ENCODE measurements around the gene ABCB11. TPM values are rescaled to one million over a fixed set of nuclear protein-coding genes. Genes with fewer than 3 reads are reported as not detected.
"Not testable (repeated sequence)": the region's sequence is repeated elsewhere in the genome, so short reads cannot be mapped to it uniquely, and the experiment has no call there.

ABCB11 gene
- total and polyA plus RNA-seq, 5 donors, result 0.07 to 0.47 (median 0.20) TPM

DNA sequence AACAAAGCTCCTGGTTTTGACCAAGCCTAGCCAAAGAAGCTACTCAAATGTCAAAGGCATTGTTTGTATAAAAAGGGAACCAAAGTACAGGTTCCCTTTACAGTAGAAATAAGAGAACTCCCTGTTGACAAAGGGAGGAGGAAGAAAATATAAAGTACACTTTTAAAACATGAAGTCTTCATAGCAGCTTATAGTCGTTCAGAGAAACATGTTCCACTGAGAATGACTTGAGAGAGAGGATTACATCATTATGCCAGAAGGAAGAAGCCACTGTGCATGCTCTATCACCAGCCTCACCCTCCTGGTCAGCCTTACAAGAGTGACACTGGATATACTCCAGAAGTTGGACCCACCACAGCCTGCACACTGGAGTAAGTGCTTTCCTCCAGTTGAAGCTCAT, 35.8 kb upstream of the ABCB11 start:
- DNase-seq (no peak), ATAC-seq (peak in 1 of 2 donors; percentile 22)
- Histone ChIP-seq H3K9me3 (ENCODE audit: control insufficient read depth, low read length) (no peaks in the 10 kb centered on the region), H3K27ac (ENCODE audit: low read length) (no peak overlapping the region), H3K27me3 (ENCODE audit: control insufficient read depth, insufficient read depth) (no peaks in the 10 kb centered on the region), H3K4me3 (ENCODE audit: low read length) (no peak overlapping the region), H3K4me1 (ENCODE audit: control insufficient read depth, insufficient read depth, low read length) (peaks cover 2% of the 10 kb centered on the region)
- intact Hi-C loops (cut with DNase I), result no loop called here
- WGBS, result 41% methylated on average over 1 of the region's 1 CpG

DNA sequence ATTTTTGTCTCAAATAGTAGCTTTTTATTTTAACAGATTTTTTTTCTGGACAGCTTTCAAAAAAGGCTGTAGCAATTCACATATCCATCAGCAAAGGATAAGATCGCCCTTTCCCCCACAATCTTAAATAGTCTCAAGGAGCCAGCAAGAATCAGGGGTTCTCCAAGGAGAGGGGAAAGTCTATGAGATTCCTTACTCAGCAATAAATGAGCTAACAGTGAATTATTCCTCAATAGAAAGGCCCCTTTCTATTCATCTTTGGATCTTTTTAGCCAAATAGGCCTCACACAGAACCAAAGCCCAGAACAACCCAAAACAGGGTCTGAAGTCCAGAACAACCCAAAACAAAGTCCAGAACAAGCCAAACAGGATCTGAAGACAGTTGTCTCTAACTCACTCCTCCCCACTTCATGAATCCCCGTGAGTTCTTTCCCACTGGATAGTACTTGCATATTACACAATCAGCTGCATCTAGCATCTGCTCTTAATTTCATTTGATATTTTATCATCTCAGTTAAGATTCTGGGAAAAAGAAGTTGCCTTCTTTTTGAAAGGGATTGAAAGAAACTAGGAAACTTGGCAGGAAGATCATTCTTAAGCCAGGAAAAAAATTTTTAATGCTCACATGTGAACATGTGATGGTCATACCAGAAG, 34.9 kb upstream of the ABCB11 start:
- WGBS, result 65% methylated on average over 2 of the region's 2 CpGs
- Histone ChIP-seq H3K4me3 (ENCODE audit: low read length) (no peak overlapping the region), H3K27me3 (ENCODE audit: control insufficient read depth, insufficient read depth) (no peaks in the 10 kb centered on the region), H3K9me3 (ENCODE audit: control insufficient read depth, low read length) (no peaks in the 10 kb centered on the region), H3K4me1 (ENCODE audit: control insufficient read depth, insufficient read depth, low read length) (no peaks in the 10 kb centered on the region), H3K27ac (ENCODE audit: low read length) (no peak overlapping the region)
- intact Hi-C loops (cut with DNase I), result no loop called here
- DNase-seq, result no peak
- ATAC-seq, result no peak

DNA sequence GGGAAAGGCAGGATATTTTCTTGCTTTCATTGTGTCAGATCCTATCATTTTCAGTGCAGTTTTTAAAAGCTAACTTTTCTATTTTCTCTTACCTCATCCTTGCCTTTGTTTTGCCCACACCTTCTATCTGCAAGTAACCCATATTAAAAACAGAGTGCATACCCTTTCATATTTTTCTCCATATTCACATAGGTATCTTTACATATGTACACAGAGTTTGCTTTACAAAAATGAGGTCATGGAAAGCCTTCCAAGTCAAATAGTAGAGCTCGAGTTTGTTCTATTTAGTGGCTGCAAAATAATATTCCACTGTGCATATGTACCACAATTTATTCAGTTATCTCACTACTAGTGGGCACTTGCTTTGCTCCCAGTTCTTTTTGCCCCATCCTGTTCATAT, 34.3 kb upstream of the ABCB11 start:
- intact Hi-C loops (cut with DNase I), result no loop called here
- ATAC-seq, result no peak
- WGBS, result 45% methylated on average over 1 of the region's 1 CpG

DNA sequence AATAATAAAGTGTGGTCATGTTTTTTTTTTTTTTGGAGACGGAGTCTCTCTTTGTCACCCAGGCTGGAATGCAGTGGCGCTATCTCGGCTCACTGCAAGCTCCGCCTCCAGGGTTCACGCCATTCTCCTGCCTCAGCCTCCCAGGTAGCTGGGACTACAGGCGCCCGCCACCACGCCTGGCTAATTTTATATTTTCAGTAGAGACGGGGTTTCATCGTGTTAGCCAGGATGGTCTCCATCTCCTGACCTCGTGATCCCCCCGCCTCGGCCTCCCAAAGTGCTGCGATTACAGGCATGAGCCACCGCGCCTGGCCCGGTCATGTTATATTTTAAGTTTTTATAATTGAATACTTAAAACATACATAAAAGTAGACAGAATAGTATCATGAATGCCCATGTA, 33.1 kb upstream of the ABCB11 start:
- H3K27me3 ChIP-seq (ENCODE audit: control insufficient read depth, insufficient read depth); H3K4me3 ChIP-seq (ENCODE audit: low read length); DNase-seq; intact Hi-C loops (cut with DNase I); H3K9me3 ChIP-seq (ENCODE audit: control insufficient read depth, low read length); H3K4me1 ChIP-seq (ENCODE audit: control insufficient read depth, insufficient read depth, low read length); ATAC-seq; H3K27ac ChIP-seq (ENCODE audit: low read length): not testable (repeated sequence)
- 96% methylated on average over 17 of the region's 17 CpGs for WGBS

More for the DNA sequence above, 34.3 kb upstream of the ABCB11 start:
- H3K4me3 ChIP-seq (ENCODE audit: low read length), result no peak overlapping the region
- DNase-seq, result no peak
- no peaks in the 10 kb centered on the region for H3K4me1 ChIP-seq (ENCODE audit: control insufficient read depth, insufficient read depth, low read length)
- no peak overlapping the region for H3K27ac ChIP-seq (ENCODE audit: low read length)
- H3K9me3 ChIP-seq (ENCODE audit: control insufficient read depth, low read length), result no peaks in the 10 kb centered on the region
- no peaks in the 10 kb centered on the region for H3K27me3 ChIP-seq (ENCODE audit: control insufficient read depth, insufficient read depth)

DNA sequence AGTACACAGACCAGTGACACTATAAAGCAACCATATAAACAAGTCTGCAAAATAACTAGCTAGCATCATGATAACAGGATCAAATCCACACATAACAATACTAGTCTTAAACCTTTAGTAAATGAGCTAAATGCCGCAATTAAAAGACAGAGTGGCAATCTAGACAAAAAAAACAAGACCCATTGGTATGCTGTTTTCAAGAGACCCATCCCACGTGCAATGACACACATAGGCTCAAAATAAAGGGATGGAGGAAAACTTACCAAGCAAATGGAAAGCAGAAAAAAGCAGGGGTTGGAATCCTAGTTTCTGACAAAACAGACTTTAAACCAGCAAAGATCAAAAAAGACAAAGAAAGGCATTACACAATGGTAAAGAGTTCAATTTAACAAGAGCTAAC, 23.5 kb upstream of the ABCB11 start:
- H3K4me1 ChIP-seq (ENCODE audit: control insufficient read depth, insufficient read depth, low read length); intact Hi-C loops (cut with DNase I); H3K4me3 ChIP-seq (ENCODE audit: low read length); DNase-seq; H3K27me3 ChIP-seq (ENCODE audit: control insufficient read depth, insufficient read depth); H3K9me3 ChIP-seq (ENCODE audit: control insufficient read depth, low read length); ATAC-seq; H3K27ac ChIP-seq (ENCODE audit: low read length): not testable (repeated sequence)
- WGBS, result 86% methylated on average over 2 of the region's 2 CpGs

DNA sequence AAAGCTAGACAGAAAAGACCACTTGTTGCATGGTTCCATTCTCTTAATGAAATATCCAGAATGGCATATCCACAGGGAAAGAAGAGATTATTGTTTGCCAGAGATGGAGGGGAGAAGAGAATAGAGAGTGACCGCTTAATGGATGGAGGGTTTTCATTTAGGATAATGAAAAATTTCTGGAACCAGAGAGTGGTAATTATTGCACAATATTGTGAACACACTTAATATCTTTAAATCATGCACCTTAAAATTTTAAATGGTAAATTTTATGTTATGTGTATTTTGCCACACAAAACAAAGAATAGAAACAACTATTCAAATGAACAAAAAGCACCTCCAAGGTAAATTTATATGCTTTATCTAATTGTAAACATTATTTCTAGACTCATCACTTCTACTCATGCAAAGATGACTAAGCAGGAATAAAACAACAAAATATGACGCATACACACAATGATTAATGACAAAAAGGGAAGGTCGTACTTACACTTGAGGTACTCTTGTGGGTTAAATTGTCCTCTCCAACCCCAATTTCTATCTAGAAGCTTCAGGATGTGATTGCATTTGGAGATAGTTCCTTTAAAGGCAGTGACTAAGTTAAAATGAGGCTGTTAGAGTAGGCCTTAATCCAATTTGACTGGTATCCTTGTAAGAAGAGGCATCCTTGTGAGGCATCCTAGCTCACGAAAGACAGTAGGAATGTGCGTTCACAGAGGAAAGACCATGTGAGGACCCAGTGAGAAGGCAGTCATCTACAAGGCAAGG, 19.5 kb upstream of the ABCB11 start:
- Histone ChIP-seq H3K27me3 (ENCODE audit: control insufficient read depth, insufficient read depth) (no peaks in the 10 kb centered on the region), H3K9me3 (ENCODE audit: control insufficient read depth, low read length) (no peaks in the 10 kb centered on the region), H3K4me3 (ENCODE audit: low read length) (no peak overlapping the region), H3K4me1 (ENCODE audit: control insufficient read depth, insufficient read depth, low read length) (no peaks in the 10 kb centered on the region), H3K27ac (ENCODE audit: low read length) (no peak overlapping the region)
- 88% methylated on average over 5 of the region's 5 CpGs for WGBS
- intact Hi-C loops (cut with DNase I), result no loop called here
- no peak for ATAC-seq
- no peak for DNase-seq

DNA sequence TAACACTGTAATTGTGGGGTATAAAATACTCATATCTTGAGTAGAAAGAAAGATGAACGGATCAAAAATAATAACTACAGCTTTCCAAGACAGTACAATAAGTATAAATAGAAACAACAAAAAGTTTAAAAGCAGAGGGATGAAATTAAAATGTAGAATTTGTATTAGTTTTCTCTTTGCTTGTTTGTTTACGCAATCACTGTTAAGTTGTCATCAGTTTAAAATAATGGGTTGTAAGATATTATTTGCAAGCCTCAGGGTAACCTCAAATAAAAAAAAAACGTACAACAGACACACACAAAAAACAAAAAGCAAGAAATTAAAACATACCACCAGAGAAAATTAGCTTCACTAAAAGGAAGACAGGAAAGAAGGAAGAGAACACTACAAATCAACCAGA, 18.0 kb upstream of the ABCB11 start:
- ATAC-seq (no peak), DNase-seq (no peak)
- Histone ChIP-seq H3K4me3 (ENCODE audit: low read length) (no peak overlapping the region), H3K27me3 (ENCODE audit: control insufficient read depth, insufficient read depth) (no peaks in the 10 kb centered on the region), H3K27ac (ENCODE audit: low read length) (no peak overlapping the region), H3K9me3 (ENCODE audit: control insufficient read depth, low read length) (no peaks in the 10 kb centered on the region), H3K4me1 (ENCODE audit: control insufficient read depth, insufficient read depth, low read length) (no peaks in the 10 kb centered on the region)
- intact Hi-C loops (cut with DNase I), result no loop called here
- WGBS, result 76% methylated on average over 3 of the region's 3 CpGs

DNA sequence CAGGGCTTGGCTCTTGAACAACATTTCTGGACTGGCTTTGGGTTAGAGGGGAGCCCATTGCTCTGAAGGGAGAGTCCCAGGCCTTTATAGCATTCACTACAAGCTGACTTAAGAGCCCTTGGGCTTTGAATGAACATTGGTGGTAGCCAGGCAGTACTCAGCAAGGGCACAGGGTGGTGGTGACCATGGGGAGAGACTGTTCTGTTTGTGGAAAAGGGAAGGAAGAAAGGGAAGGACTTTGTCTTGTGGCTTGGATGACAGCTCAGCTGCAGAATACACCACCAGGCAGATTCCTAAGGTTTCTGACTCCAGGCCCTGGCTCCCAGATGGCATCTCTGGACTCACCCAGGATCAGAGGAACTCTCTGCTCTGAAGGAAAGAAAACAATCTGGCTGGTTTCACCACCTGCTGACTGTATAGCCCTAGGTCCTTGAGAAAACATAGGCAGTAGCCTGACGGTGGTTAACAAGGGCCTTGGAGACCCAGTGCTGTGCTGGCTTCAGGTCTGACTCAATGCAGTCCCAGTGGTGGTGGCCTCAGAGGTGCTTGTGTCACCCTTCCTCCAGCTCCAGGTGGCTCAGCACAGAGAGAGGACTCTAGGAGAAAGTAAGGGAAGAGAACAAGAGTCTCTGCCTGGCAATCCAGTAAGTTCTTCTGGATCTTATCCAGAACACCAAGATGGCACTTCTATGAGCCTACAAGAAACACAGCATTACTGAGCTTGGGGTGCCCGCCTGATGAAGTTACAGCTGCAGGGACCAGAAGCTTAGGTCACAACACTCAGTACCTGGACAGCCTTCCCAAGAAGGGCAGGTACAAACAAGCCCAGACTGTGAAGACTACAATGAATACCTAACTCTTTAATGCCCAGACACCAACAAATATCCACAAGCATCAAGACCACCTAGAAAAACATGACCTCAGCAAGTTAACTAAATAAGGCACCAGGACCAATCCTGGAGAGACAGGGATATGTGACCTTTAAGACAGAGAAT, 16.4 kb upstream of the ABCB11 start:
- intact Hi-C loops (cut with DNase I), result no loop called here
- WGBS, result 80% methylated on average over 2 of the region's 2 CpGs
- no peak overlapping the region for H3K27ac ChIP-seq (ENCODE audit: low read length)
- H3K27me3 ChIP-seq (ENCODE audit: control insufficient read depth, insufficient read depth), result no peaks in the 10 kb centered on the region
- H3K4me3 ChIP-seq (ENCODE audit: low read length), result no peak overlapping the region
- H3K9me3 ChIP-seq (ENCODE audit: control insufficient read depth, low read length), result no peaks in the 10 kb centered on the region
- DNase-seq (no peak), ATAC-seq (no peak)
- no peaks in the 10 kb centered on the region for H3K4me1 ChIP-seq (ENCODE audit: control insufficient read depth, insufficient read depth, low read length)

DNA sequence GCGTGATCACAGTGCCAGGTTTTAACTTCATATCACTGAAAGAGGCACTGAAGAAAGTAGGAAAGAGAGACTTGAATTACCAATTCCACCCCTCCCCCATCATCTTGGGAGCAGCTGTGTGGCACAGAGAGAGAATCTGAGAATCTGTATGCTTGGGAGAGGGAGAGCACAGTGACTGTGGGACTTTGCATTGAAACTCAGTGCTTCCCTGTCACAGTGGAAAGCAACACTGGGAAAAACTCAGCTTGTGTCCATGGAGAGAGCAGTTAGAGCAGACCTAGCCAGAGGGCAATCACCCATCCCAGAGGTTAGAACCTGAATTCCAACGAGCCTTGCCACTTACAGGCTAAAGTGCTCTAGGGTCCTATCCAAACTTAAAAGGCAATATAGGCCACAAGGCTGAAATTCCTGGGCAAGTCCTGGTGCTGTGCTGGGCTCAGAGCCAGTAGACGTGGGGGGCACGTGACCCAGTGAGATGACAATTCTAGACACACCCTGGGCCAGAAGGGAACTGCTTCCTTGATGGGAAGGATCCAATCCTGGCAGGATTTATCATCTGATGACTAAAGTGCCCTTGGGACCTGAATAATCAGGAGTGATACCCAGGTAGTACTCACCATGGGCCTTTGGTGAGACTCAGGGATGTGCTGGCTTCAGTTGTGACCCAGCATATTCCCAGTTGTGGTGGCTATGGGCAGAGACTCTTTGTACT, 15.5 kb upstream of the ABCB11 start:
- Histone ChIP-seq H3K9me3 (ENCODE audit: control insufficient read depth, low read length) (no peaks in the 10 kb centered on the region), H3K4me1 (ENCODE audit: control insufficient read depth, insufficient read depth, low read length) (no peaks in the 10 kb centered on the region), H3K27ac (ENCODE audit: low read length) (no peak overlapping the region), H3K27me3 (ENCODE audit: control insufficient read depth, insufficient read depth) (no peaks in the 10 kb centered on the region), H3K4me3 (ENCODE audit: low read length) (no peak overlapping the region)
- ATAC-seq, result no peak
- DNase-seq, result no peak
- 62% methylated on average over 4 of the region's 4 CpGs for WGBS
- intact Hi-C loops (cut with DNase I), result no loop called here

DNA sequence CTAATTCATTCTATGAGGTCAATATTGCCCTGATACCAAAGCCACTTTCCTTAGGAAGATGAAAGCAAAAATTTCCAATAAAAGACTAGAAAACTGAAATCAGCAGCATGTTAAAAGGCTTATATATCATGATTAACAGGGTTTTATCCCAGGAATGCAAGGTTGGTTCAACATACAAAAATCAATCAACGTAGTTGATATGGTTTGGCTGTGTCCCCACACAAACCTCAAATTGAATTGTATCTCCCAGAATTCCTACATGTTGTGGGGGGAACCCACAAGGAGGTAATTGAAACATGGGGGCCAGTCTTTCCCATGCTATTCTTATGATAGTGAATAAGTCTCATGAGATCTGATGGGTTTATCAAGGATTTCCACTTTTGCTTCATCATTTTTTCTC, 11.7 kb upstream of the ABCB11 start:
- no peaks in the 10 kb centered on the region for H3K27me3 ChIP-seq (ENCODE audit: control insufficient read depth, insufficient read depth)
- intact Hi-C loops (cut with DNase I), result no loop called here
- no peak overlapping the region for H3K27ac ChIP-seq (ENCODE audit: low read length)
- DNase-seq (no peak), ATAC-seq (no peak)
- 87% methylated on average over 1 of the region's 1 CpG for WGBS
- no peaks in the 10 kb centered on the region for H3K4me1 ChIP-seq (ENCODE audit: control insufficient read depth, insufficient read depth, low read length)
- H3K9me3 ChIP-seq (ENCODE audit: control insufficient read depth, low read length), result no peaks in the 10 kb centered on the region
- H3K4me3 ChIP-seq (ENCODE audit: low read length), result no peak overlapping the region
